HEK293 (cell line): ENCODE measurements around the gene PROX1.

Experiments used
- GLIS1 ChIP-seq: fragments of 450-650 bp; formaldehyde crosslinking; IDR thresholded peaks from 2 replicates; pipeline ENCODE4 v1.5.1; 2016; ENCODE audit warnings: missing biosample characterization, missing genetic modification characterization
- IKZF3 ChIP-seq: fragments of 450-650 bp; IDR thresholded peaks from 2 replicates; pipeline ENCODE4 v1.5.0; 2018; ENCODE audit warnings: missing biosample characterization, mild to moderate bottlenecking, missing genetic modification characterization, moderate library complexity
- OSR2 ChIP-seq: fragments of 450-650 bp; formaldehyde crosslinking; IDR thresholded peaks from 2 replicates; pipeline ENCODE4 v1.5.1; 2016; ENCODE audit warnings: missing biosample characterization, missing genetic modification characterization
- PRDM1 ChIP-seq: fragments of 450-650 bp; formaldehyde crosslinking; IDR thresholded peaks from 2 replicates; pipeline ENCODE4; 2016; ENCODE audit warnings: missing biosample characterization, missing genetic modification characterization
- PRDM6 ChIP-seq: fragments of 450-650 bp; formaldehyde crosslinking; IDR thresholded peaks from 2 replicates; pipeline ENCODE4 v1.5.1; 2017; ENCODE audit warnings: missing biosample characterization, missing genetic modification characterization
- WT1 ChIP-seq: fragments of 450-650 bp; formaldehyde crosslinking; IDR thresholded peaks from 2 replicates; pipeline ENCODE4 v1.5.1; 2016; ENCODE audit warnings: missing biosample characterization, missing genetic modification characterization
- ZBTB20 ChIP-seq: fragments of 450-650 bp; formaldehyde crosslinking; IDR thresholded peaks from 2 replicates; pipeline ENCODE4 v1.5.1; 2016; ENCODE audit warnings: missing biosample characterization, missing genetic modification characterization
- ZBTB49 ChIP-seq: fragments of 450-650 bp; formaldehyde crosslinking; IDR thresholded peaks from 2 replicates; pipeline ENCODE4 v1.5.1; 2016; ENCODE audit warnings: missing biosample characterization, missing genetic modification characterization, low read depth
- ZFP69B ChIP-seq: fragments of 450-650 bp; formaldehyde crosslinking; IDR thresholded peaks from 2 replicates; pipeline ENCODE4 v1.5.1; 2016; ENCODE audit warnings: missing biosample characterization, missing genetic modification characterization
- ZNF10 ChIP-seq: fragments of 450-650 bp; formaldehyde crosslinking; IDR thresholded peaks from 2 replicates; pipeline ENCODE4 v1.5.1; 2017; ENCODE audit warnings: missing biosample characterization, missing genetic modification characterization
- ZNF157 ChIP-seq: fragments of 450-650 bp; formaldehyde crosslinking; IDR thresholded peaks from 2 replicates; pipeline ENCODE4 v1.5.1; 2016; ENCODE audit warnings: missing biosample characterization, missing genetic modification characterization
- ZNF169 ChIP-seq: fragments of 450-650 bp; formaldehyde crosslinking; IDR thresholded peaks from 2 replicates; pipeline ENCODE4 v1.5.1; 2016; ENCODE audit warnings: missing biosample characterization, missing genetic modification characterization
- ZNF18 ChIP-seq: fragments of 450-650 bp; formaldehyde crosslinking; IDR thresholded peaks from 2 replicates; pipeline ENCODE4 v1.5.1; 2016; ENCODE audit warnings: missing biosample characterization, missing genetic modification characterization
- ZNF211 ChIP-seq: fragments of 450-650 bp; formaldehyde crosslinking; IDR thresholded peaks from 2 replicates; pipeline ENCODE4 v1.5.1; 2016; ENCODE audit warnings: low read depth, missing biosample characterization, missing genetic modification characterization
- ZNF223 ChIP-seq: fragments of 450-650 bp; formaldehyde crosslinking; IDR thresholded peaks from 2 replicates; pipeline ENCODE4 v1.5.1; 2016; ENCODE audit warnings: missing biosample characterization, missing genetic modification characterization
- ZNF24 ChIP-seq: fragments of 450-650 bp; formaldehyde crosslinking; IDR thresholded peaks from 2 replicates; pipeline ENCODE4 v1.5.1; 2016; ENCODE audit warnings: missing biosample characterization, missing genetic modification characterization
- ZNF302 ChIP-seq: fragments of 450-650 bp; formaldehyde crosslinking; IDR thresholded peaks from 2 replicates; pipeline ENCODE4 v1.5.1; 2016; ENCODE audit warnings: missing biosample characterization, missing genetic modification characterization, low read depth
- ZNF335 ChIP-seq: fragments of 450-650 bp; formaldehyde crosslinking; conservative IDR thresholded peaks from 2 replicates; pipeline ENCODE4 v1.5.1; 2016; ENCODE audit warnings: missing biosample characterization, missing genetic modification characterization
- ZNF350 ChIP-seq: fragments of 450-650 bp; formaldehyde crosslinking; IDR thresholded peaks from 2 replicates; pipeline ENCODE4 v1.5.0; 2017; ENCODE audit warnings: missing biosample characterization, mild to moderate bottlenecking, missing genetic modification characterization
- ZNF366 ChIP-seq: fragments of 450-650 bp; formaldehyde crosslinking; conservative IDR thresholded peaks from 2 replicates; pipeline ENCODE4 v1.5.1; 2016; ENCODE audit warnings: missing biosample characterization, missing genetic modification characterization
- ZNF394 ChIP-seq: fragments of 450-650 bp; formaldehyde crosslinking; IDR thresholded peaks from 2 replicates; pipeline ENCODE4 v1.5.1; 2016; ENCODE audit warnings: missing biosample characterization, missing genetic modification characterization, mild to moderate bottlenecking, moderate library complexity, borderline replicate concordance
- ZNF398 ChIP-seq: fragments of 450-650 bp; formaldehyde crosslinking; IDR thresholded peaks from 2 replicates; pipeline ENCODE4 v1.5.1; 2017; ENCODE audit warnings: missing biosample characterization, missing genetic modification characterization
- ZNF423 ChIP-seq: fragments of 450-650 bp; formaldehyde crosslinking; IDR thresholded peaks from 2 replicates; pipeline ENCODE4 v1.5.1; 2016; ENCODE audit warnings: missing biosample characterization, missing genetic modification characterization
- ZNF449 ChIP-seq: fragments of 450-650 bp; formaldehyde crosslinking; IDR thresholded peaks from 2 replicates; pipeline ENCODE4 v1.5.1; 2017; ENCODE audit warnings: missing biosample characterization, mild to moderate bottlenecking, missing genetic modification characterization, moderate library complexity
- ZNF501 ChIP-seq: fragments of 450-650 bp; formaldehyde crosslinking; IDR thresholded peaks from 2 replicates; pipeline ENCODE4 v1.5.1; 2016; ENCODE audit warnings: missing biosample characterization, missing genetic modification characterization
- ZNF561 ChIP-seq: fragments of 450-650 bp; IDR thresholded peaks from 2 replicates; pipeline ENCODE4 v1.5.1; 2018; ENCODE audit warnings: missing biosample characterization, missing genetic modification characterization, borderline replicate concordance
- ZNF580 ChIP-seq: fragments of 450-650 bp; formaldehyde crosslinking; IDR thresholded peaks from 2 replicates; pipeline ENCODE4 v1.5.1; 2016; ENCODE audit warnings: missing biosample characterization, missing genetic modification characterization
- ZNF843 ChIP-seq: fragments of 450-650 bp; formaldehyde crosslinking; IDR thresholded peaks from 2 replicates; pipeline ENCODE4 v1.5.1; 2016; ENCODE audit warnings: missing biosample characterization, missing genetic modification characterization

PROX1 gene

GRCh38 chr1:213984387-213985208 lies 3.2 kb upstream of the PROX1 start (continued):
- TF ChIP-seq ZBTB49 (tag by site-specific recombination) (no peak), IKZF3 (tag by site-specific recombination) (peak; percentile 16; the same call in 1 of the 2 replicates), ZNF302 (no peak), ZNF211 (tag by site-specific recombination) (no peak), PRDM6 (tag by site-specific recombination) (peak; percentile 81; the same call in 1 of the 2 replicates), ZNF580 (tag by site-specific recombination) (no peak; the same call in 1 of the 2 replicates), ZBTB20 (tag by site-specific recombination) (peak; percentile 42; the same call in 1 of the 2 replicates), ZNF18 (peak; percentile 72), GLIS1 (peak; percentile 96), ZNF561 (tag by site-specific recombination) (peak; percentile 64; the same call in 1 of the 2 replicates), ZNF157 (tag by site-specific recombination) (no peak), ZNF394 (tag by site-specific recombination) (no peak), ZNF223 (tag by site-specific recombination) (0 out of 2 replicates have a peak, but pooled peaks have one; percentile 18), ZNF501 (tag by site-specific recombination) (no peak), ZNF398 (tag by site-specific recombination) (peak; percentile 49; the same call in 1 of the 2 replicates), OSR2 (tag by site-specific recombination) (peak; percentile 99), WT1 (tag by site-specific recombination) (peak; percentile 24; the same call in 1 of the 2 replicates), ZNF169 (tag by site-specific recombination) (no peak), PRDM1 (tag by site-specific recombination) (peak; percentile 50), ZNF350 (tag by site-specific recombination) (no peak), ZNF10 (tag by site-specific recombination) (peak; percentile 70; the same call in 1 of the 2 replicates), ZNF423 (peak; percentile 92), ZNF449 (tag by site-specific recombination) (peak; percentile 99), ZNF24 (peak; percentile 49; the same call in 1 of the 2 replicates), ZNF335 (0 out of 2 replicates have a peak, but pooled peaks have one; percentile 10), ZNF843 (tag by site-specific recombination) (peak; percentile 42; the same call in 1 of the 2 replicates), ZNF366 (tag by site-specific recombination) (peak; percentile 46; the same call in 1 of the 2 replicates), ZFP69B (peak; percentile 26; the same call in 1 of the 2 replicates)
